Astrocyte of the spinal cord (primary cell): ENCODE data around the gene DRAP1.
A peak's percentile ranks its signal among the peaks of the same experiment; 100 is the strongest.

Experiments used
- DNase-seq: peaks from one replicate; pipeline ENCODE4 v3.0.0; 2011; ENCODE audit warnings: low read depth, low spot score
- H3K4me3 ChIP-seq: 2 replicates; pipeline ENCODE4 v1.5.1; 2011; ENCODE audit warnings: low read depth, mild to moderate bottlenecking, low read length, moderate library complexity
- in situ Hi-C: cut with HindIII; loops from 2 replicates; pipeline ENCODE4 v1.10.0; 2017; ENCODE audit warnings: low sequenced_read_pairs
- TF ChIP-seq, protein P1 (sequence below): IDR thresholded peaks from 2 replicates; pipeline ENCODE4 v1.5.1; 2012; ENCODE audit warnings: low read depth, mild to moderate bottlenecking, low read length, inconsistent platforms

Gene DRAP1

DNA sequence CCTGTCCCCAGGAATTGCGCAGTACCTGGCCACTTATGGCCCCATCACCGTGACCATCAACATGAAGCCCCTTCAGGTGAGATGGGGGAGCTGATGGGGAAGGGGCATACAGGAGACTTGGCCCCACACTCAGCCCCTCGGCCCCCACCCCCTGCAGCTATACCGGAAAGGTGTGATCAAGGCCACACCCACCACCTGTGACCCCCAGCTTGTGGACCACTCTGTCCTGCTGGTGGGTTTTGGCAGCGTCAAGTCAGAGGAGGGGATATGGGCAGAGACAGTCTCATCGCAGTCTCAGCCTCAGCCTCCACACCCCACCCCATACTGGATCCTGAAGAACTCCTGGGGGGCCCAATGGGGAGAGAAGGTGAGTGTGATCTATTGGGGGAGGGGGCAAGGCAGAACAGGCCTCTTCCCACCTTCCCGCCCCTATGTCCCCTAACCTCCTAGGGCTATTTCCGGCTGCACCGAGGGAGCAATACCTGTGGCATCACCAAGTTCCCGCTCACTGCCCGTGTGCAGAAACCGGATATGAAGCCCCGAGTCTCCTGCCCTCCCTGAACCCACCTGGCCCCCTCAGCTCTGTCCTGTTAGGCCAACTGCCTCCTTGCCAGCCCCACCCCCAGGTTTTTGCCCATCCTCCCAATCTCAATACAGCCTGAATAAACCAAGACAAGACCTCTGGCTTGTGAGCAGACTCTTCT, 36.0 kb upstream of the DRAP1 start:
- TF ChIP-seq, protein P1, sequence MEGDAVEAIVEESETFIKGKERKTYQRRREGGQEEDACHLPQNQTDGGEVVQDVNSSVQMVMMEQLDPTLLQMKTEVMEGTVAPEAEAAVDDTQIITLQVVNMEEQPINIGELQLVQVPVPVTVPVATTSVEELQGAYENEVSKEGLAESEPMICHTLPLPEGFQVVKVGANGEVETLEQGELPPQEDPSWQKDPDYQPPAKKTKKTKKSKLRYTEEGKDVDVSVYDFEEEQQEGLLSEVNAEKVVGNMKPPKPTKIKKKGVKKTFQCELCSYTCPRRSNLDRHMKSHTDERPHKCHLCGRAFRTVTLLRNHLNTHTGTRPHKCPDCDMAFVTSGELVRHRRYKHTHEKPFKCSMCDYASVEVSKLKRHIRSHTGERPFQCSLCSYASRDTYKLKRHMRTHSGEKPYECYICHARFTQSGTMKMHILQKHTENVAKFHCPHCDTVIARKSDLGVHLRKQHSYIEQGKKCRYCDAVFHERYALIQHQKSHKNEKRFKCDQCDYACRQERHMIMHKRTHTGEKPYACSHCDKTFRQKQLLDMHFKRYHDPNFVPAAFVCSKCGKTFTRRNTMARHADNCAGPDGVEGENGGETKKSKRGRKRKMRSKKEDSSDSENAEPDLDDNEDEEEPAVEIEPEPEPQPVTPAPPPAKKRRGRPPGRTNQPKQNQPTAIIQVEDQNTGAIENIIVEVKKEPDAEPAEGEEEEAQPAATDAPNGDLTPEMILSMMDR: no peak
- H3K4me3 ChIP-seq: no peak overlapping the region
- in situ Hi-C loops: no loop called here
- DNase-seq: no peak

- in situ Hi-C loops: no loop called here
- DNase-seq: no peak
- TF ChIP-seq, protein P1: no peak
- no peak overlapping the region for H3K4me3 ChIP-seq
These were observed 35.2 kb upstream of the DRAP1 start for GRCh38 chr11:65883786-65884715.

DNA sequence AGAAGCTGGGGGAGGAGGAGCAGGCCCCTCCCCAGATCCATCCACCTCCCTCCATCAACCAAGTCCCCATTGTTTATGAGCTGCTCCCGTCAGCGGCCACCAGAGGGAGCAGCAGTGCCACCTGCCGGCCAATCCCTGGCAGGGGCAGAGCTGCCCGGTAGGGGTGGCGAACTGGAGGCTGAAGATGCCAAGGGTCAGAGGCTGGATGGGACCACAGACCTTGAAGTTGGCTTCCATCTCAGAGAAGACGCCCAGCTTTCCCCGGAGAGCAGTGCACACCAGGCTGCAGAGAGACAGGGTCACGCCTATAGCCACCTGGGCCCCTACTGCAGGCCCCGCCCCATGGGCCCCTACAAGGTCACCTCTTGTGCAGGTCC, 34.5 kb upstream of the DRAP1 start:
- no peak overlapping the region for H3K4me3 ChIP-seq
- in situ Hi-C loops: no loop called here
- TF ChIP-seq, protein P1: peak; percentile 100
- DNase-seq: peak; percentile 70

GRCh38 chr11:65885231-65885630, 34.0 kb upstream of the DRAP1 start:
- in situ Hi-C loops: no loop called here
- DNase-seq: no peak
- TF ChIP-seq, protein P1: no peak
- no peak overlapping the region for H3K4me3 ChIP-seq

GRCh38 chr11:65885808-65886536, 33.3 kb upstream of the DRAP1 start:
- in situ Hi-C loops: no loop called here
- TF ChIP-seq, protein P1: no peak
- no peak overlapping the region for H3K4me3 ChIP-seq
- DNase-seq: no peak
